ENCODE measurements around the gene CUBN. TPM values are rescaled to one million over a fixed set of nuclear protein-coding genes. Genes with fewer than 3 reads are reported as not detected.

CUBN gene
- total RNA-seq, 1 donor from 2014 or later = 2.7 TPM

GRCh38 chr10:17076626-17077345 lies 52.8 kb downstream of the CUBN start:
- Mint-ChIP-seq H3K27ac (ENCODE audit: unreplicated experiment) (peak overlapping the region; percentile 96), H3K4me3 (ENCODE audit: unreplicated experiment) (no peak overlapping the region), H3K36me3 (ENCODE audit: low read depth, unreplicated experiment) (peaks cover 1% of the 10 kb centered on the region), H3K9me3 (ENCODE audit: unreplicated experiment) (no peaks in the 10 kb centered on the region), H3K4me1 (ENCODE audit: low read depth, unreplicated experiment) (peaks cover 48% of the 10 kb centered on the region), H3K27me3 (ENCODE audit: low read depth, unreplicated experiment) (no peaks in the 10 kb centered on the region)
- Histone ChIP-seq H4K20me1 (ENCODE audit: insufficient read depth, low read length) (no peaks in the 10 kb centered on the region), H3K9me3 (ENCODE audit: insufficient read depth, low read depth, low read length) (no peaks in the 10 kb centered on the region), H2AFZ (ENCODE audit: low read depth, low read length) (no peak overlapping the region), H3K9ac (ENCODE audit: low read length) (peak overlapping the region; percentile 77), H3K79me2 (ENCODE audit: insufficient read depth, low read length) (no peaks in the 10 kb centered on the region), H3K4me2 (ENCODE audit: low read length) (peak overlapping the region; percentile 53), H3K4me3 (ENCODE audit: insufficient read depth, low read depth, low read length) (no peak overlapping the region), H3K27me3 (ENCODE audit: insufficient read depth, low read length) (no peaks in the 10 kb centered on the region), H3K4me1 (ENCODE audit: insufficient read depth, low read length) (peaks cover 25% of the 10 kb centered on the region), H3K36me3 (ENCODE audit: insufficient read depth, low read length) (no peaks in the 10 kb centered on the region), H3K27ac (ENCODE audit: low read depth, low read length) (peak overlapping the region; percentile 94)
- DNase-seq (ENCODE audit: low read depth) = no peak
- no peak for TF ChIP-seq CTCF (IDR thresholded peaks at IDR 0.05; ENCODE audit: insufficient read depth, low read depth, low read length)
- TF ChIP-seq EZH2 (IDR thresholded peaks at IDR 0.05; ENCODE audit: insufficient read depth, low read length) = no peak
- FAIRE-seq = peak; percentile 50

- Histone ChIP-seq H3K4me1 (ENCODE audit: insufficient read depth, low read length) (peaks cover 25% of the 10 kb centered on the region), H4K20me1 (ENCODE audit: insufficient read depth, low read length) (no peaks in the 10 kb centered on the region), H3K27me3 (ENCODE audit: insufficient read depth, low read length) (no peaks in the 10 kb centered on the region), H3K36me3 (ENCODE audit: insufficient read depth, low read length) (no peaks in the 10 kb centered on the region), H3K4me2 (ENCODE audit: low read length) (peak overlapping the region; percentile 53), H3K27ac (ENCODE audit: low read depth, low read length) (peak overlapping the region; percentile 94), H3K9ac (ENCODE audit: low read length) (peak overlapping the region; percentile 77), H3K79me2 (ENCODE audit: insufficient read depth, low read length) (no peaks in the 10 kb centered on the region), H3K4me3 (ENCODE audit: insufficient read depth, low read depth, low read length) (no peak overlapping the region), H3K9me3 (ENCODE audit: insufficient read depth, low read depth, low read length) (no peaks in the 10 kb centered on the region), H2AFZ (ENCODE audit: low read depth, low read length) (no peak overlapping the region)
- Mint-ChIP-seq H3K27ac (ENCODE audit: unreplicated experiment) (peak overlapping the region; percentile 96), H3K27me3 (ENCODE audit: low read depth, unreplicated experiment) (no peaks in the 10 kb centered on the region), H3K4me1 (ENCODE audit: low read depth, unreplicated experiment) (peaks cover 48% of the 10 kb centered on the region), H3K9me3 (ENCODE audit: unreplicated experiment) (no peaks in the 10 kb centered on the region), H3K4me3 (ENCODE audit: unreplicated experiment) (no peak overlapping the region), H3K36me3 (ENCODE audit: low read depth, unreplicated experiment) (no peaks in the 10 kb centered on the region)
- TF ChIP-seq EZH2 (IDR thresholded peaks at IDR 0.05; ENCODE audit: insufficient read depth, low read length) (no peak), CTCF (IDR thresholded peaks at IDR 0.05; ENCODE audit: insufficient read depth, low read depth, low read length) (no peak)
- peak; percentile 95 for DNase-seq (ENCODE audit: low read depth)
- FAIRE-seq = peak; percentile 94
Measured at GRCh38 chr10:17075533-17076359, 53.9 kb downstream of the CUBN start.

All from astrocyte (in vitro differentiated cells and primary cell).